SK-N-SH (cell line): Measurements from ENCODE around the gene ADGRG7. TPM values are rescaled to one million over a fixed set of nuclear protein-coding genes. Genes with fewer than 3 reads are reported as not detected.

Experiments used
- CTCF ChIA-PET: fragments of 300-600, 350-600 bp; formaldehyde crosslinking; extraction: SDS; loops from one replicate; lab custom pipeline; 2021; lab: Yijun Ruan, JAX
- POLR2A ChIA-PET: fragments of 350-600 bp; sonication (Branson Sonifier 250); formaldehyde crosslinking; extraction: SDS; loops from one replicate; lab custom pipeline; 2020; ENCODE audit warnings: antibody characterized with exemption, inconsistent platforms; lab: Yijun Ruan, JAX
- DNase-seq: peaks from one replicate; pipeline ENCODE4 v3.0.0; 2012
- H2AFZ ChIP-seq: fragments of 200-600 bp; sonication (generic); 2 replicates; pipeline ENCODE4 v1.8.1; 2016; ENCODE audit warnings: antibody characterized with exemption, mild to moderate bottlenecking, low read depth
- H3F3A ChIP-seq: fragments of 200-600 bp; sonication (generic); replicated peaks from 2 replicates; pipeline ENCODE3; 2016; ENCODE audit warnings: antibody characterized with exemption, mild to moderate bottlenecking; ENCODE audit not compliant: insufficient read depth
- H3K27ac ChIP-seq, 2 experiments: fragments of 200-500 bp in 1 of 2; fragments of 200-600 bp in 1 of 2; sonication (Bioruptor generic) in 1 of 2; sonication (generic), shearing (Covaris generic) in 1 of 2; 2 replicates each; pipeline versions ENCODE4 v1.5.1 to v1.6.1; 2014 to 2016; ENCODE audit warnings: low read depth in 2 of 2, inconsistent platforms in 1 of 2, low read length in 1 of 2, mild to moderate bottlenecking in 1 of 2, mixed read lengths in 1 of 2
- H3K27me3 ChIP-seq: fragments of 200-600 bp; sonication (generic), shearing (Covaris generic); 2 replicates; pipeline ENCODE4 v1.6.1; 2016; ENCODE audit warnings: mixed run types; ENCODE audit not compliant: insufficient read depth
- H3K36me3 ChIP-seq, 2 experiments: fragments of 200-500 bp in 1 of 2; fragments of 200-600 bp in 1 of 2; sonication (Bioruptor generic) in 1 of 2; sonication (generic) in 1 of 2; replicated peaks in 1 of 2; 2 replicates each; pipeline versions ENCODE3 to v1.5.1; 2014 to 2016; ENCODE audit warnings: low read length in 1 of 2, mild to moderate bottlenecking in 1 of 2; ENCODE audit not compliant: insufficient read depth in 2 of 2, control insufficient read depth in 1 of 2
- H3K4me1 ChIP-seq, 2 experiments: fragments of 200-500 bp in 1 of 2; fragments of 200-600 bp in 1 of 2; sonication (Bioruptor generic) in 1 of 2; sonication (generic), shearing (Covaris generic) in 1 of 2; 2 replicates each; pipeline versions ENCODE4 v1.5.1 to v1.6.1; 2014 to 2016; ENCODE audit warnings: low read depth in 1 of 2, low read length in 1 of 2, mixed run types in 1 of 2; ENCODE audit not compliant: insufficient read depth in 2 of 2, control insufficient read depth in 1 of 2
- H3K4me2 ChIP-seq: fragments of 200-600 bp; sonication (generic), shearing (Covaris generic); 2 replicates; pipeline ENCODE4 v1.6.1; 2017; ENCODE audit warnings: mixed run types
- H3K4me3 ChIP-seq, 2 experiments: fragments of 200-500 bp in 1 of 2; fragments of 200-600 bp in 1 of 2; sonication (Bioruptor generic) in 1 of 2; sonication (generic), shearing (Covaris generic) in 1 of 2; 2 replicates each; pipeline versions ENCODE4 v1.5.1 to v1.8.1; 2014 to 2016; ENCODE audit warnings: low read depth in 2 of 2, inconsistent platforms in 1 of 2, low read length in 1 of 2, mild to moderate bottlenecking in 1 of 2, mixed read lengths in 1 of 2, moderate library complexity in 1 of 2
- H3K79me2 ChIP-seq: fragments of 200-600 bp; sonication (generic); 2 replicates; pipeline ENCODE4 v1.8.1; 2017; ENCODE audit warnings: mild to moderate bottlenecking; ENCODE audit not compliant: insufficient read depth
- H3K9ac ChIP-seq: fragments of 200-600 bp; sonication (generic); 2 replicates; pipeline ENCODE4 v1.6.1; 2017; ENCODE audit warnings: mixed run types
- H3K9me2 ChIP-seq: fragments of 200-600 bp; sonication (generic); 2 replicates; pipeline ENCODE4 v1.6.1; 2017; ENCODE audit warnings: mixed run types
- H3K9me3 ChIP-seq: fragments of 200-600 bp; sonication (generic); 2 replicates; pipeline ENCODE4 v1.6.1; 2017; ENCODE audit warnings: mixed run types, mild to moderate bottlenecking, moderate library complexity
- H4K20me1 ChIP-seq: fragments of 200-600 bp; sonication (generic); 2 replicates; pipeline ENCODE4 v1.6.1; 2017; ENCODE audit warnings: mild to moderate bottlenecking, mixed run types; ENCODE audit not compliant: insufficient read depth
- CHD2 ChIP-seq: fragments of 150-350 bp; IDR thresholded peaks from 2 replicates; pipeline ENCODE4 v1.6.1; 2018; ENCODE audit warnings: low read length; ENCODE audit not compliant: partially characterized antibody
- ELF1 ChIP-seq: IDR thresholded peaks from 2 replicates; pipeline ENCODE4 v1.4.0; 2012
- EZH2phosphoT487 ChIP-seq: fragments of 200-600 bp; sonication (generic); IDR thresholded peaks from 2 replicates; pipeline ENCODE4 v1.6.1; 2017; ENCODE audit warnings: low read depth, mixed run types, mild to moderate bottlenecking, antibody characterized with exemption, moderate library complexity, borderline replicate concordance
- FOSL2 ChIP-seq: IDR thresholded peaks from 2 replicates; pipeline ENCODE4 v1.4.0; 2012; ENCODE audit warnings: low read depth, mild to moderate bottlenecking, moderate library complexity, borderline replicate concordance
- FOXM1 ChIP-seq: IDR thresholded peaks from 2 replicates; pipeline ENCODE4 v1.4.0; 2012; ENCODE audit warnings: low read depth, mild to moderate bottlenecking
- GABPA ChIP-seq: IDR thresholded peaks from 2 replicates; pipeline ENCODE4 v1.4.0; 2012; ENCODE audit warnings: low read depth, mild to moderate bottlenecking
- GATA2 ChIP-seq: sonication (generic); formaldehyde crosslinking; IDR thresholded peaks from 2 replicates; pipeline ENCODE4 v1.5.0; 2020; ENCODE audit warnings: mild to moderate bottlenecking, missing genetic modification reagents
- MEF2A ChIP-seq: IDR thresholded peaks from 2 replicates; pipeline ENCODE4 v1.4.0; 2012; ENCODE audit warnings: low read depth, borderline replicate concordance
- MXI1 ChIP-seq: IDR thresholded peaks from 2 replicates; pipeline ENCODE4 v1.6.1; 2012; ENCODE audit warnings: mild to moderate bottlenecking, low read depth, low read length, improper control_type of control experiment
- NFIC ChIP-seq: IDR thresholded peaks from 2 replicates; pipeline ENCODE4 v1.4.0; 2012; ENCODE audit warnings: borderline replicate concordance
- PBX3 ChIP-seq: IDR thresholded peaks from 2 replicates; pipeline ENCODE4; 2012
- RAD21 ChIP-seq: IDR thresholded peaks from 2 replicates; pipeline ENCODE4 v1.6.1; 2012; ENCODE audit warnings: mild to moderate bottlenecking, low read length
- RCOR1 ChIP-seq: fragments of 150-350 bp; IDR thresholded peaks from 2 replicates; pipeline ENCODE4 v1.6.1; 2017; ENCODE audit warnings: antibody characterized with exemption, low read length
- REST ChIP-seq: IDR thresholded peaks from 2 replicates; pipeline ENCODE4 v1.6.1; 2012; ENCODE audit warnings: mild to moderate bottlenecking, low read depth, low read length, moderate library complexity
- RFX5 ChIP-seq: IDR thresholded peaks from 2 replicates; pipeline ENCODE4 v1.6.1; 2012; ENCODE audit warnings: mild to moderate bottlenecking, improper control_type of control experiment, low read length
- SIN3A ChIP-seq: IDR thresholded peaks from 2 replicates; pipeline ENCODE4 v1.6.1; 2012; ENCODE audit warnings: low read depth, mild to moderate bottlenecking, low read length, moderate library complexity, borderline replicate concordance
- SMC3 ChIP-seq: IDR thresholded peaks from 2 replicates; pipeline ENCODE4 v1.6.1; 2012; ENCODE audit warnings: low read depth, low read length, improper control_type of control experiment
- TAF1 ChIP-seq: IDR thresholded peaks from 2 replicates; pipeline ENCODE4 v1.6.1; 2012; ENCODE audit warnings: low read depth, mild to moderate bottlenecking, low read length, moderate library complexity, borderline replicate concordance
- TCF12 ChIP-seq: IDR thresholded peaks from 2 replicates; pipeline ENCODE4 v1.4.0; 2012
- TEAD4 ChIP-seq: IDR thresholded peaks from 2 replicates; pipeline ENCODE4 v1.4.0; 2012; ENCODE audit warnings: mild to moderate bottlenecking, borderline replicate concordance; ENCODE audit not compliant: insufficient read depth
- USF1 ChIP-seq: IDR thresholded peaks from 2 replicates; pipeline ENCODE4 v1.4.0; 2012; ENCODE audit warnings: low read depth, borderline replicate concordance
- USF2 ChIP-seq: fragments of 150-350 bp; IDR thresholded peaks from 2 replicates; pipeline ENCODE4 v1.6.1; 2017; ENCODE audit warnings: antibody characterized with exemption, low read length, low read depth, borderline replicate concordance
- YY1 ChIP-seq: IDR thresholded peaks from 2 replicates; pipeline ENCODE4 v1.4.0; 2012; ENCODE audit warnings: low read depth, mild to moderate bottlenecking
- WGBS: methylation state at CpG from one replicate; pipeline ENCODE4 v1.1.6; 2017; ENCODE audit warnings: low lambda C conversion rate; 5-methylcytosine and 5-hydroxymethylcytosine counted together
- polyA plus RNA-seq, 3 experiments: library from polyadenylated mRNA; depleted of rRNA; stranded (reverse); fragments of >200 nt; gene quantifications; 2 replicates each; pipeline ENCODE4 v1.2.3, GENCODE V29; 2012
- TF ChIP-seq, protein P1 (sequence below): fragments of 150-350 bp; IDR thresholded peaks from 2 replicates; pipeline ENCODE4 v1.6.1; 2016; ENCODE audit warnings: mild to moderate bottlenecking, low read depth, low read length

ADGRG7 gene
- polyA plus RNA-seq, 1 of the 3 experiments (the other 2 are of a cell fraction) = not detected

GRCh38 chr3:100706365-100706764, 97.0 kb downstream of the ADGRG7 start (continued):
- TF ChIP-seq REST = no peak
- TF ChIP-seq GABPA = no peak
- TF ChIP-seq MEF2A = no peak
- TF ChIP-seq TCF12 = peak; percentile 70
- no peak for TF ChIP-seq TAF1
- TF ChIP-seq SIN3A = no peak
- TF ChIP-seq RFX5 = no peak
- TF ChIP-seq EZH2phosphoT487 = no peak
- no peak for TF ChIP-seq RCOR1
- TF ChIP-seq, protein P1, sequence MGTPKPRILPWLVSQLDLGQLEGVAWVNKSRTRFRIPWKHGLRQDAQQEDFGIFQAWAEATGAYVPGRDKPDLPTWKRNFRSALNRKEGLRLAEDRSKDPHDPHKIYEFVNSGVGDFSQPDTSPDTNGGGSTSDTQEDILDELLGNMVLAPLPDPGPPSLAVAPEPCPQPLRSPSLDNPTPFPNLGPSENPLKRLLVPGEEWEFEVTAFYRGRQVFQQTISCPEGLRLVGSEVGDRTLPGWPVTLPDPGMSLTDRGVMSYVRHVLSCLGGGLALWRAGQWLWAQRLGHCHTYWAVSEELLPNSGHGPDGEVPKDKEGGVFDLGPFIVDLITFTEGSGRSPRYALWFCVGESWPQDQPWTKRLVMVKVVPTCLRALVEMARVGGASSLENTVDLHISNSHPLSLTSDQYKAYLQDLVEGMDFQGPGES = no peak
- TF ChIP-seq CHD2 = no peak
- TF ChIP-seq YY1 = no peak
- peak; percentile 88 for TF ChIP-seq PBX3
- TF ChIP-seq GATA2 (CRISPR knock-in tag) = no peak
- 0 out of 2 replicates have a peak, but pooled peaks have one; percentile 15 for TF ChIP-seq TEAD4
- no peak for TF ChIP-seq MXI1
- TF ChIP-seq RAD21 = no peak
- peak; percentile 61; the same call in 1 of the 2 replicates for TF ChIP-seq FOSL2

- Histone ChIP-seq H3K4me1 (peaks cover 8 to 21% of the 10 kb centered on the region in 2 experiments), H3F3A (peaks cover 29% of the 10 kb centered on the region), H3K27ac (peak overlapping the region; percentile 80 to 85), H3K4me3 (peak overlapping the region; percentile 54 to 88), H3K36me3 (peaks cover 6 to 27% of the 10 kb centered on the region in 2 experiments), H4K20me1 (peaks cover 30% of the 10 kb centered on the region), H3K79me2 (peaks cover 39% of the 10 kb centered on the region), H3K9ac (peak overlapping the region; percentile 49; the same call in 1 of the 2 replicates), H3K27me3 (no peaks in the 10 kb centered on the region), H3K4me2 (peak overlapping the region; percentile 73), H2AFZ (peak overlapping the region; percentile 75), H3K9me2 (no peaks in the 10 kb centered on the region), H3K9me3 (no peaks in the 10 kb centered on the region)
- 73% methylated on average over 3 of the region's 3 CpGs for WGBS
- ChIA-PET CTCF (no interaction called here), POLR2A (interaction anchor here (0.7 kb wide), 1 partner anchor 876 kb away, joined by 4 read pairs; no protein-coding TSS in a partner anchor)
- DNase-seq = no peak
- no peak for TF ChIP-seq RAD21
- no peak for TF ChIP-seq GABPA
- no peak for TF ChIP-seq USF1
- no peak for TF ChIP-seq TEAD4
- no peak for TF ChIP-seq SMC3
- TF ChIP-seq ELF1 = no peak
- TF ChIP-seq FOXM1 = no peak
- no peak for TF ChIP-seq USF2
- no peak for TF ChIP-seq PBX3
- no peak for TF ChIP-seq FOSL2
- no peak for TF ChIP-seq NFIC
Observed at GRCh38 chr3:100708644-100708988, 99.2 kb downstream of the ADGRG7 start.
